GM19438 (cell line): ENCODE measurements around the gene CABLES2.
"Not testable (repeated sequence)": the region's sequence is repeated elsewhere in the genome, so short reads cannot be mapped to it uniquely, and the experiment has no call there.

Experiments
- ATAC-seq: cut with Tn5 transposase; IDR thresholded peaks from one replicate; pipeline ENCODE4 v1.9.1; 2021; ENCODE audit warnings: low read depth; ENCODE audit not compliant: unreplicated experiment

CABLES2 gene

DNA sequence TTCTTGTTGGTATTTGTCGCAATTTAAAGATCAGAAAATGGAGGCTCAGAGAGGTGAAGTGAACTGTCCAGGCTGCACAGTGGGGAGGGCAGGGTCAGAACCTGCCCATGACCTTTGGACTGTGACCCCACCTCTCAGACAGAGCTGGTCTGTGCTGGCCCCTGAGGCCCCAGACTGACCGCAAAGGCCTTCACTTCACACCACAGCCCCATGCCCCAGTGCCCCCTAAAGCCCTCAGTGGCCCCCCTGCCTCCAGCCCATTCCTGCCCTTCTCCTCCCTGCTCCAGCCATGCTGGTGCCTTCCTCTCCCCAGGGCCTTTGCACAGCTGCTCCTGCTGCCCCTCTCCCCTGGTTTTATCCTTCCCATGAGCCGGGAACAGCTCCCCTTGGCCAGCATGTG, 29.6 kb upstream of the CABLES2 start:
- ATAC-seq: no peak

GRCh38 chr20:62433658-62434497, 26.8 kb upstream of the CABLES2 start:
- ATAC-seq: no peak

GRCh38 chr20:62430866-62431447, 23.9 kb upstream of the CABLES2 start:
- no peak for ATAC-seq

GRCh38 chr20:62430311-62430853, 23.3 kb upstream of the CABLES2 start:
- no peak for ATAC-seq

DNA sequence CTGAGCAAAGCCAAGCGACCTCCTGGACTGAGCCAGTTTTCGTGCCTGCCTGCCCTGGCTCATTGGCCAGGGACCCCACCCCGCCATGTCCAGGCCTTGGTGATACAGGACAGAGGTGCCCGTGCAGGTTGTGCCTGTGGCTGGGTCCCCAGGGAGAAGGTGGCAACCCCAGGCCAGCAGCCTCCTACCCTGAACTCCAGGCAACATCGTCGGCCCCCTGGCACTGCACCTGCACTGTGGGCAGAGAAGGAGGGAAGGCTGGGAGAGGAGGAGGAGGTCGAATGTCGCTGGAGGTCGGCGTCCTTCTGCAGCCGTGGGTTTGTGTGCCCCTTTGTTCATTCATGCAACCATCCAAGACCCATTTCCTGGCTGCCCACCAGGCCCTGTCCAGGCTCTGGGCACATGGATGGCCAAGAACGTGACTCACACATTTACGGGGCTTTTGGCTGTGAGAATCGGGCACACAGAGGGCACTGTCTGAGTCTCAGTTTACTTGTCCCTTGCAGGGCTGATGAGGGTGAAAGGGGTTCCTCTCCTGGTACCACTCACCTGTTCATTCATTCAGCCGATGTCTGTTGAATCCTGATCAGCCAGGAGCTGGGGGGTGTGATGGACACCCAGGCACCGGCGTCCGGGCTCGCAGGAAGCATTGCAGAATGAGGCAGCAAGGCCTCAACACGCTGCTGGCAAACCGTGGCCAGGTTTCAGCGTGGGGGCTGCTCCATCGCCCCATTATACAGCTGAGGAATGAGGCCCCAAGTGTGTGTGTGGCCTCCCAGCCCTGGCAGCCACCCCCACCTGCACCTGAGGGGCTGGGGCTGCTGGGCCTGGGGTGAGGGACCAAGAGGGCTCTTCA, 22.6 kb upstream of the CABLES2 start:
- no peak for ATAC-seq

GRCh38 chr20:62428396-62429295, 21.6 kb upstream of the CABLES2 start:
- ATAC-seq: no peak

- no peak for ATAC-seq
Measured at GRCh38 chr20:62428002-62428372, 20.9 kb upstream of the CABLES2 start.

GRCh38 chr20:62427172-62428001, 20.3 kb upstream of the CABLES2 start, which contains the start of gene RBBP8NL:
TSS of gene RBBP8NL (minus strand) at chr20:62427539. CDS start at chr20:62419647, 7,892 bp downstream.
- no peak for ATAC-seq

DNA sequence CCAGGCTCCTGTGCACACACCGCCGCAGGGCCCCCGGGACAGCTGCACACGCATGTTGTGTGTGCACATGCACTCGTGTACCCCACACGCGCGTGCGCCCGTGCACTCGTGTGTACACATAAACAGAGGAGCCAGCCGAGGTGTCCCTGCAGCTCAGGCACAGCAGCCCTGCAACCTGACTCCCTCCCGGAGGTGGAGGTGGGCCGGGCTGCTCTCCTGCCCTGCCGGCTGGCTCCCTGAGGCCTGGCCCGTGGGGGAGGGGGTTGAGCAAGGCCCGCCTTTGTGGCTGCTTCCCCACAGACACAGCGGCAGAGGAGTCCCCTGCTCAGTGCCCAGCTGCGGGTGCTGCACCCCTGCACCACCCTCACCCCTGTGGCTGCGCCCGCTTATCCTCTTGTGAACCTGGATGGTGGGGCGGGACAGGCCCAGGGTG, 19.6 kb upstream of the CABLES2 start:
- no peak for ATAC-seq

DNA sequence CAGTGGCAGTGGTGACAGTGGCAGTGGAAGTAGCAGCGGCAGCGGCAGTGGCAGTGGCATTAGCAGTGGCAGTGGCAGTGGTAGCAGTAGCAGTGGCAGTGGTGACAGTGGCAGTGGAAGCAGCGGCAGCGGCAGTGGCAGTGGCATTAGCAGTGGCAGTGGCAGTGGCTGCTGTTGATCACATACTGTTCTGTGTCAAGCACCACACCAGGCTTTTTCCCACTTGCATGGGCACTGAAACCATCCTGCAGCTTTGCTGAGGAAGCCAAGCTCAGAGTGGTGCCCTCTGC, 18.9 kb upstream of the CABLES2 start:
- ATAC-seq: not testable (repeated sequence)

DNA sequence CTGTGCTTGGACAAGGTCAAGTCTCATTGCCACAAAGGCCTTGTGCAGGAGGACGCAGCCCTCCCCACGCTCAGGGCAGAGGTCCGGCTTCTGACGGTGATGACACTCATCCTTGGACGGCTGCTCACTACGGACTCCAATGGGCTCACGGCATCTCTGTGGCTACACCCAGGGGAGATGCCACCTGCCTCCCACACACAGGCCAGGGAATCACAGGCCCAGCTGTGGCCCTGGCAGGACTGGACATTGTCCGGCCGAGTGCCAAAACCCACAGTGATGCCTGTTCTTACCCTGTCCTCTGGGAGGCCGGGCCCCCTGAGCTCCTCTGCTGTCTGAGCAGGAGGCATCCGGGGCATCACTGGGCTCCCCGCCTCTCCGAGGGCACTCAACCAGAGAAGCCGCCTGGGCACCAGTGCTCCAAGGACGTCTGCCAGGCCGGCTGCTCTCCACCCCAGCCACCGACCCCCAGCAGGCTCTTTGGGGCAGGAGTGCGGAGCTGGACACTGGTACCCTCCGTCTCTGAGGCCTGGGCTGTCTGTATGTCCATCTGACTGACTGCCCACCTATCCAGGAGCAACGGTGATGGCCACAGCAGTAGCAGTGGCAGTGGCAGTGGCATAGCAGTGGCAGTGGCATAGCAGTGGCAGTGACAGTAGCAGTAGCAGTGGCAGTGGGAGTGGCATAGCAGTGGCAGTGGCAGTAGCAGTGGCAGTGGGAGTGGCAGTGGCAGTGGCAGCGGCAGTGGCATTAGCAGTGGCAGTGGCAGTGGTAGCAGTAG, 18.4 kb upstream of the CABLES2 start:
- no peak for ATAC-seq

DNA sequence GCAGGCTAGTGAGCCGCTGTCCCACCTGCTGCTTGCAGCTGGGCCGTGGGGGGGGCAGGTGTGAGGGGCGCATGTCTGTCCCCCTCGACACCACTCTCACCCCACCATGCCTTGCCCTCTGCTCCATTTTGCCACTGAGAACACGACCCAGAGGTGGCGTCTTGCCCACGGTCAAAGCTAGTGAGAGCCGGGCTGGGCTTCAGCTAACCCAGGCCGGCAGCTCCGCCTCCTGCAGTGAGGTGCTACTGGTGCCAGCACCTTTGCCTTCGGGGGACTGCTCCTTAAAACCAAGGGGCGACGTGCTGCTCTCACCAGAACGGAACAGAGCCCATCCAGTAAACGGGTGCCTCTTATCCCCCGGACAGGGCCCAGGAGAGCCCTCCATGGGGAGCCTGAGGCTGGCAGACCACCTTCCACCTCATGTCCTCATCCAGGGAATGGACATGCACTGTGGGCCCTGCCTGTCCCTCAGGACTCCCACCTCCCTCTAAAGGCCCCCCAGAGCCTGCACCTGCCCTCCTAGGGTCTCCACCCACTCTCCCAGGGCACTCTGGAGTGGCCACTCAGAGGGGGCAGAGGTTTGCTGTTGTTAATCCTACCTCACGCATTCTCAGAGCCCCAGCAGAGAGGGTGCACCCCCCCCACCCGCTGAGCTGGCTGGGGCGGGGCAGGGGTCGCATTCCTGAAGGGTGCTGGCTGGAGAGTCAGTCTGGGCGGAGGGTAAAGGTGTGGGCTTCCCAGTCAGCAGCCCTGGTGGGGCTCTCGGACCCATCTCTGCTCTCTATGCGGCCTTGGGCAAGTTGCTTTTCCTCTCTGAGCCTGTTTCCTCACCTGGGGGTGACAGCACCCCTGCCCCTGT, 17.4 kb upstream of the CABLES2 start:
- no peak for ATAC-seq

DNA sequence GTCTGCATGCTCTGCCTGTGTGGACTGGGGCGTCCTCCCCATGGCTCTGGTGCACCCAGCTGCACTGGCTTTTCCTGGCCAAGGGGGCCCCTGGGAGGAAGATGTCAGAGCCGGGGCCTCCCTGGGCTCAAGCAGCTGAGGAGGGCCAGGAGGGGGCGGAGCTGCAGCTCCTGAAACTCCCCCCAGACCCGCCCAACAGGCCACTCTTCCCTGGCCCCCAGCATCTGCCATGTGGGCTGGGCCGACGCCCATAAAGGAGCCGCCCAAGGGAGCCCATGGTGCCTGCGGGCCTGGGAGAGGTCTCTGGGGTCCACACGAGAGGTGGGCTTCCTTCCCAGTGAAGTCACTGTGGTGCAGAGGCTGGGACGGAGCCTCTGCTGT, 16.2 kb upstream of the CABLES2 start:
- ATAC-seq: no peak

DNA sequence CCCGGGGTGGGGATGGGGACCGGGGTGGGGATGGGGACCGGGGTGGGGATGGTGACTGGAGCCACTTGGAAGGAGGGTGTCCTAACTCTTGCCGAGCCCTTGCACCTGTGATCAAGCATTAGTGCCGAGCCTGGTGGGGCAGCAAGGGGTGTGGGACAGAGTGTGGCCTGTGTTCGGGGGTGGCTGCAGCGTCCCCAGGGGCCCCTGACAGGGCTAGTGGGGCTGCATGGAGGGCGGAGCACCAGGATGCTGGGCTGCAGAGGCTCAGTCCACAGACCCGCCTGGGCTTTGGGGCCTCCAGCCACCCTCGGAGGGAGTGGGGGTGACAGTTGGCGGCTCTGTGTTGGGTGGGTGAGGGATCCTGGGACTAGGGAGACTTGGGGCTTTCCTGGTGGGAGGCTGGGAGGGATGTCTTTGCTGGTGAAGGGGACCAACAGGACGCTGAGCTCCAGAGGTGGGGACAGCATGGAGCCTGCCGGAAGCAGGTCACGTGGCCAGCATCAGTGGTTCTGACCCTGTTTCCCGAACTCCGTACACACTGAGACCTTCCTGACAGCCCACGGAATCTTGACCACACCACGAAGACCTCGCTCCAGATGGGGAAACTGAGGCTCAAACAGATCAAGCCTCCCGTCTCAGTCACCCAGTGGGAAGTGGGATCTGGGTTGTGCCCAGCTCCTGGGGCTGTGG, 15.7 kb upstream of the CABLES2 start:
- ATAC-seq: no peak

GRCh38 chr20:62421716-62421990, 14.6 kb upstream of the CABLES2 start:
- no peak for ATAC-seq

DNA sequence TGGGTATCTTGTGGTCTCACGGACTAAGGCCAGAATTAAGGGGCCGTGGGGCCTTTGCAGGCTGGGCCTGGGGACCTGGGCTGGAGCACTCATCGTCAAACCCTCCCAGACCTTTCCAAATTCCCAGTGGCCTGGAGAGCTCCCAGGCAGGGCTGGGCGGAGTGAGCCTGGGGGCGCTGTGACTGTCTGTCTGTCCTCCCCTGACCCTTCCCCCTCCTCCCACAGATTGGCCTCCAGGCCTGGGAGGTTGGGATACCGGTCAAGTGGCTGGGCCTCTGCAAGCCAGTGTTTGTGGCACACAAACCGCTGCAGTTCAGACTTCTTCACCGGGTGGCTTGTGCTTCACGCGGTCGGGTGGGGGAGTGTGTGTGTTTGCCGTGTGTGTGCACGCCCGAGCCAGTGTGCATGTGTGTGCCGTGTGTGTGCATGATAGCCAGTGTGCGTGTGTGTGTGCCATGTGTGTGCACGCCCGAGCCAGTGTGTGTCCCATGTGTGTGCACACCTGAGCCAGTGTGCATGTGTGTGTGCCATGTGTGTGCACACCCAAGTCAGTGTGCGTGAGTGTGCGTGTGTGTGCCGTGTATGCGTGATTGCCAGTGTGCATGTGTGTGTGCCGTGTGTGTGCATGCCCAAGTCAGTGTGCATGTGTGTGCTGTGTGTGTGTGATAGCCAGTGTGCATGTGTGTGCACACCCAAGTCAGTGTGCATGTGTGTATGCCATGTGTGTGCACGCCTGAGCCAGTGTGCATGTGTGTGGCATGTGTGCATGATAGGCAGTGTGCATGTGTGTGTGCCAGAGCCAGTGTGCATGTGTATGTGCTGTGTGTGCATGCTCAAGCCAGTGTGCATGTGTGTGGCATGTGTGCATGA, 14.0 kb upstream of the CABLES2 start:
- no peak for ATAC-seq
